IMR-90 (cell line): ENCODE data around the gene CEP295NL. TPM values are rescaled to one million over a fixed set of nuclear protein-coding genes. Genes with fewer than 3 reads are reported as not detected.

Experiments used
- ATAC-seq: fragments of 200-7000 bp; cut with Tn5 transposase; 2 replicates; pipeline ENCODE4 v1.9.1; 2020; ENCODE audit warnings: low read depth, mild to moderate bottlenecking, moderate library complexity
- BruUV-seq: library from RNA; stranded (reverse); fragments of 400-500 nt; replicated peaks from 2 replicates; lab custom pipeline; 2021; lab: Mats Ljungman, UMichigan
- CTCF ChIA-PET: fragments of 300-600 bp; formaldehyde crosslinking; extraction: SDS; loops from one replicate; lab custom pipeline; 2021; ENCODE audit warnings: antibody characterized with exemption; lab: Yijun Ruan, JAX
- POLR2A ChIA-PET: fragments of 300-600 bp; sonication (Branson Sonifier 250); formaldehyde crosslinking; loops from one replicate; lab custom pipeline; 2022; ENCODE audit warnings: antibody characterized with exemption; ENCODE audit not compliant: unreplicated experiment; lab: Charles Lee
- DNase-seq: peaks from one replicate; pipeline ENCODE4 v3.0.0; 2013
- H2AFZ ChIP-seq: replicated peaks from 2 replicates; pipeline ENCODE3; 2013; ENCODE audit warnings: low read length, mild to moderate bottlenecking; ENCODE audit not compliant: poor library complexity
- H2AK5ac ChIP-seq: 2 replicates; pipeline ENCODE4 v1.6.1; 2013; ENCODE audit warnings: low read depth, low read length, inconsistent platforms
- H2AK9ac ChIP-seq: replicated peaks from 2 replicates; pipeline ENCODE3; 2013; ENCODE audit warnings: mild to moderate bottlenecking, low read depth, low read length, moderate library complexity; ENCODE audit not compliant: poor library complexity
- H2BK120ac ChIP-seq: 2 replicates; pipeline ENCODE4 v1.6.1; 2013; ENCODE audit warnings: low read depth, low read length, inconsistent platforms
- H2BK15ac ChIP-seq: 3 replicates; pipeline ENCODE4 v1.6.1; 2013; ENCODE audit warnings: low read depth, low read length, inconsistent platforms
- H2BK20ac ChIP-seq: 2 replicates; pipeline ENCODE4 v1.6.1; 2013; ENCODE audit warnings: low read depth, mild to moderate bottlenecking, inconsistent platforms, low read length, moderate library complexity
- H2BK5ac ChIP-seq: 2 replicates; pipeline ENCODE4 v1.6.1; 2013; ENCODE audit warnings: mild to moderate bottlenecking, low read depth, low read length, inconsistent platforms; ENCODE audit not compliant: poor library complexity, severe bottlenecking
- H3K14ac ChIP-seq: replicated peaks from 2 replicates; pipeline ENCODE4 v1.6.1; 2013; ENCODE audit warnings: low read depth, low read length, inconsistent platforms
- H3K18ac ChIP-seq: 2 replicates; pipeline ENCODE4 v1.6.1; 2013; ENCODE audit warnings: low read depth, low read length, control low read depth
- H3K23ac ChIP-seq: 2 replicates; pipeline ENCODE4 v1.6.1; 2013; ENCODE audit warnings: low read depth, low read length, inconsistent platforms
- H3K27ac ChIP-seq: 2 replicates; pipeline ENCODE4 v1.5.1; 2013; ENCODE audit warnings: mild to moderate bottlenecking, control low read depth, low read length; ENCODE audit not compliant: insufficient read depth
- H3K27me3 ChIP-seq: 2 replicates; pipeline ENCODE4 v1.6.1; 2013; ENCODE audit warnings: low read length; ENCODE audit not compliant: control insufficient read depth, insufficient read depth
- H3K36me3 ChIP-seq: 2 replicates; pipeline ENCODE4 v1.6.1; 2013; ENCODE audit warnings: low read length, mixed read lengths; ENCODE audit not compliant: control insufficient read depth, insufficient read depth
- H3K4ac ChIP-seq: 2 replicates; pipeline ENCODE4 v1.6.1; 2013; ENCODE audit warnings: low read depth, low read length, inconsistent platforms
- H3K4me1 ChIP-seq: 2 replicates; pipeline ENCODE4 v1.6.1; 2013; ENCODE audit warnings: low read length, mixed read lengths; ENCODE audit not compliant: control insufficient read depth, insufficient read depth
- H3K4me2 ChIP-seq: 2 replicates; pipeline ENCODE4 v1.6.1; 2013; ENCODE audit warnings: low read depth, mild to moderate bottlenecking, control low read depth, low read length, moderate library complexity
- H3K4me3 ChIP-seq: 2 replicates; pipeline ENCODE4 v1.5.1; 2013; ENCODE audit warnings: low read depth, mild to moderate bottlenecking, control low read depth, low read length, moderate library complexity; ENCODE audit not compliant: insufficient read depth
- H3K56ac ChIP-seq: 2 replicates; pipeline ENCODE4 v1.6.1; 2013; ENCODE audit warnings: low read length, inconsistent platforms; ENCODE audit not compliant: insufficient read depth; ENCODE audit errors: extremely low read depth
- H3K79me1 ChIP-seq, 2 experiments: 2 replicates each; pipeline ENCODE4 v1.6.1; 2013; ENCODE audit warnings: low read length in 2 of 2, inconsistent platforms in 1 of 2, low read depth in 1 of 2
- H3K9ac ChIP-seq: 2 replicates; pipeline ENCODE4 v1.6.1; 2013; ENCODE audit warnings: low read depth, low read length, control low read depth
- H3K9me1 ChIP-seq: 2 replicates; pipeline ENCODE4 v1.6.1; 2013; ENCODE audit warnings: low read length, inconsistent platforms; ENCODE audit not compliant: insufficient read depth
- H3K9me3 ChIP-seq: 2 replicates; pipeline ENCODE4 v1.6.1; 2013; ENCODE audit warnings: low read length; ENCODE audit not compliant: control insufficient read depth, insufficient read depth
- H4K20me1 ChIP-seq: 2 replicates; pipeline ENCODE4 v1.6.1; 2013; ENCODE audit warnings: low read length, inconsistent platforms; ENCODE audit not compliant: insufficient read depth
- H4K5ac ChIP-seq: 2 replicates; pipeline ENCODE4 v1.6.1; 2013; ENCODE audit warnings: mild to moderate bottlenecking, low read depth, low read length, control low read depth
- H4K8ac ChIP-seq, 2 experiments: 2 replicates each; pipeline ENCODE4 v1.6.1; 2013; ENCODE audit warnings: low read depth in 2 of 2, low read length in 2 of 2, control low read depth in 1 of 2, inconsistent platforms in 1 of 2
- H4K91ac ChIP-seq: 2 replicates; pipeline ENCODE4 v1.6.1; 2013; ENCODE audit warnings: low read depth, low read length, inconsistent platforms; ENCODE audit not compliant: insufficient read depth
- CEBPB ChIP-seq: IDR thresholded peaks from 2 replicates; pipeline ENCODE4 v1.6.1; 2012; ENCODE audit warnings: low read depth, low read length, improper control_type of control experiment
- CHD1 ChIP-seq: IDR thresholded peaks from 2 replicates; pipeline ENCODE4 v1.6.1; 2012; ENCODE audit warnings: low read depth, low read length, improper control_type of control experiment
- MAZ ChIP-seq: IDR thresholded peaks from 2 replicates; pipeline ENCODE4 v1.6.1; 2012; ENCODE audit warnings: low read depth, mild to moderate bottlenecking, low read length, improper control_type of control experiment, moderate library complexity, borderline replicate concordance
- MXI1 ChIP-seq: IDR thresholded peaks from 2 replicates; pipeline ENCODE4 v1.6.1; 2012; ENCODE audit warnings: low read depth, mild to moderate bottlenecking, low read length, moderate library complexity, borderline replicate concordance
- NFE2L2 ChIP-seq: fragments of 150-350 bp; IDR thresholded peaks from 2 replicates; pipeline ENCODE4 v1.6.1; 2016; ENCODE audit warnings: low read depth, mild to moderate bottlenecking, low read length
- POLR2A ChIP-seq: IDR thresholded peaks from 2 replicates; pipeline ENCODE4 v1.6.1; 2012; ENCODE audit warnings: mild to moderate bottlenecking, low read depth, low read length
- RAD21 ChIP-seq: IDR thresholded peaks from 2 replicates; pipeline ENCODE4 v1.6.1; 2012; ENCODE audit warnings: low read length, improper control_type of control experiment
- SMC3 ChIP-seq: fragments of 150-350 bp; IDR thresholded peaks from 2 replicates; pipeline ENCODE4 v1.6.1; 2016; ENCODE audit warnings: low read depth, mild to moderate bottlenecking, antibody characterized with exemption, low read length, moderate library complexity
- WGBS, 2 experiments: methylation state at CpG; one replicate each; pipeline versions ENCODE4 v1.1.5 to v1.1.7; 2013; ENCODE audit warnings: missing lambda C conversion rate in 2 of 2; ENCODE audit not compliant: insufficient read length in 1 of 2; ENCODE audit errors: extremely low coverage in 2 of 2; 5-methylcytosine and 5-hydroxymethylcytosine counted together
- dilution Hi-C: fragments of 300-500 bp; cut with HindIII; formaldehyde crosslinking; loops from one replicate; pipeline ENCODE4 v1.14.3; 2018; ENCODE audit warnings: low sequenced_read_pairs; ENCODE audit not compliant: unreplicated experiment
- in situ Hi-C: fragments of 300-500 bp; cut with MboI; formaldehyde crosslinking; loops from 3 replicates; pipeline ENCODE4 v1.14.3; 2019; ENCODE audit warnings: low sequenced_read_pairs, inconsistent platforms, mixed read lengths
- intact Hi-C: fragments of 100-400 bp; cut with micrococcal nuclease; formaldehyde crosslinking; loops from 2 replicates; pipeline ENCODE4 v1.10.0; 2022
- polyA plus RNA-seq, 3 experiments: library from polyadenylated mRNA; depleted of rRNA; stranded (reverse); fragments of >200 nt; gene quantifications; 2 replicates each; pipeline ENCODE4 v1.2.3, GENCODE V29; 2012; ENCODE audit warnings: low replicate concordance in 1 of 3
- total RNA-seq: library from RNA; depleted of rRNA; stranded (reverse); fragments of >200 nt; gene quantifications from 2 replicates; pipeline ENCODE4 v1.2.3, GENCODE V29; 2012
- TF ChIP-seq, protein P1 (sequence below): conservative IDR thresholded peaks from 2 replicates; pipeline ENCODE4 v1.5.1; 2012; ENCODE audit warnings: mild to moderate bottlenecking, low read depth, low read length, improper control_type of control experiment

Gene CEP295NL
- total and polyA plus RNA-seq, 2 of the 4 experiments (the other 2 are of a cell fraction) = 0.31 to 0.72 TPM

DNA sequence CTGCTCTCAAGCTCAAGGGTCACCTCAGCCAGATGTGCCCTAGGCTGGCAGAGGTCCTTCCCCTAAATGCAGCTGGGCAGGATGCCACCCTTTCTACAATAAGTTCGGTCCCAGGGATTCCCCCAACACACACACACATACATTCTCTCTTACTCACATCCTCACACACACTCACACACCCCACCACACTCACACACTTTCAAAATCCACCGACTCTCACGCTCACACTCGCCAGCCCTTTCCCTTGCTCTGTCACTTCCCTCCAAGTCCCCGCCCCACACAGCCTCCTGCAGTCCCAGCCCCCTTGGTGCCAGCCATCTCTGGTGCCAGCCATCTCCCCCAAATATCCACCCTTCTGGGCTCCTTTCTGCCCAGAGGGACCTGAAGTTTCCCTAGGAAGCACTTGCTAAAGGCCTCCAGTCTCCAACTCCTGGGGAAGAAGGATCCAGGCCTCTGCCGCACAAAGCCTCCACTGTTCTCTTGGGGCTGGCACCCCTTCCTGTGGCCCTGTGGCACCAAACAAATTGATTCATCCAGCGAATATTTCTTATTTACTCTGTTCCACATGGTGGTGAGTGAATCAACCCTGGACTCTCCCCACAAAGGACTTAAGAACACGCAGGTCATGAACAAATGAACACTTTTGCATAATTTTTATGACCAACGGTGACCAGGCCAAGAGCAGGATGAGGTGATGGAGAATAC is 58.5 kb downstream of the CEP295NL start:
- Histone ChIP-seq H2AK9ac (peak overlapping the region; percentile 48), H3K27me3 (no peaks in the 10 kb centered on the region), H2BK120ac (no peak overlapping the region; the same call in 1 of the 2 replicates), H4K8ac (no peak overlapping the region), H3K36me3 (no peaks in the 10 kb centered on the region), H3K4ac (no peak overlapping the region), H2AFZ (peak overlapping the region; percentile 74), H3K23ac (peak overlapping the region; percentile 7; the same call in 1 of the 2 replicates), H2BK20ac (no peak overlapping the region), H3K14ac (no peak overlapping the region), H2AK5ac (peak overlapping the region; percentile 19; the same call in 1 of the 2 replicates), H3K9ac (no peak overlapping the region), H4K5ac (no peak overlapping the region), H3K9me1 (peaks cover 12% of the 10 kb centered on the region), H3K56ac (no peak overlapping the region), H4K20me1 (peaks cover 5% of the 10 kb centered on the region), H3K4me3 (no peak overlapping the region), H3K27ac (no peak overlapping the region), H3K4me2 (no peak overlapping the region), H3K9me3 (no peaks in the 10 kb centered on the region), H3K79me1 (peaks cover 0 to 11% of the 10 kb centered on the region in 2 experiments; a peak in 2 of 4 replicates), H4K91ac (no peak overlapping the region), H3K18ac (no peak overlapping the region), H3K4me1 (peaks cover 4% of the 10 kb centered on the region), H2BK5ac (no peak overlapping the region), H2BK15ac (no peak overlapping the region)
- in situ Hi-C loops = no loop called here
- no TSS peak for BruUV-seq
- dilution Hi-C loops = no loop called here
- peak; percentile 71 for DNase-seq
- ChIA-PET POLR2A (no interaction called here), CTCF (no interaction called here)
- 38 to 100% methylated on average over 3 to 4 of the region's 9 CpGs for WGBS, 2 experiments
- TF ChIP-seq RAD21 = no peak
- TF ChIP-seq NFE2L2 = no peak
- TF ChIP-seq, protein P1, sequence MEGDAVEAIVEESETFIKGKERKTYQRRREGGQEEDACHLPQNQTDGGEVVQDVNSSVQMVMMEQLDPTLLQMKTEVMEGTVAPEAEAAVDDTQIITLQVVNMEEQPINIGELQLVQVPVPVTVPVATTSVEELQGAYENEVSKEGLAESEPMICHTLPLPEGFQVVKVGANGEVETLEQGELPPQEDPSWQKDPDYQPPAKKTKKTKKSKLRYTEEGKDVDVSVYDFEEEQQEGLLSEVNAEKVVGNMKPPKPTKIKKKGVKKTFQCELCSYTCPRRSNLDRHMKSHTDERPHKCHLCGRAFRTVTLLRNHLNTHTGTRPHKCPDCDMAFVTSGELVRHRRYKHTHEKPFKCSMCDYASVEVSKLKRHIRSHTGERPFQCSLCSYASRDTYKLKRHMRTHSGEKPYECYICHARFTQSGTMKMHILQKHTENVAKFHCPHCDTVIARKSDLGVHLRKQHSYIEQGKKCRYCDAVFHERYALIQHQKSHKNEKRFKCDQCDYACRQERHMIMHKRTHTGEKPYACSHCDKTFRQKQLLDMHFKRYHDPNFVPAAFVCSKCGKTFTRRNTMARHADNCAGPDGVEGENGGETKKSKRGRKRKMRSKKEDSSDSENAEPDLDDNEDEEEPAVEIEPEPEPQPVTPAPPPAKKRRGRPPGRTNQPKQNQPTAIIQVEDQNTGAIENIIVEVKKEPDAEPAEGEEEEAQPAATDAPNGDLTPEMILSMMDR = no peak
- TF ChIP-seq SMC3 = no peak
- TF ChIP-seq MAZ = no peak
- no peak for TF ChIP-seq POLR2A
- no peak for TF ChIP-seq CEBPB
- no peak for TF ChIP-seq CHD1
- no peak for TF ChIP-seq MXI1
- no peak for ATAC-seq
- intact Hi-C loops = no loop called here
